CD4-positive, alpha-beta T cell treated with Interferon alpha-2 for 1 hour (primary cell): ENCODE measurements around the gene DTNA.
"Not testable (repeated sequence)": the region's sequence is repeated elsewhere in the genome, so short reads cannot be mapped to it uniquely, and the experiment has no call there.

Experiments
- DNase-seq, 2 donors: peaks; one replicate each; pipeline ENCODE4 v3.0.0-alpha.2; 2020 to 2022

DTNA gene

DNA sequence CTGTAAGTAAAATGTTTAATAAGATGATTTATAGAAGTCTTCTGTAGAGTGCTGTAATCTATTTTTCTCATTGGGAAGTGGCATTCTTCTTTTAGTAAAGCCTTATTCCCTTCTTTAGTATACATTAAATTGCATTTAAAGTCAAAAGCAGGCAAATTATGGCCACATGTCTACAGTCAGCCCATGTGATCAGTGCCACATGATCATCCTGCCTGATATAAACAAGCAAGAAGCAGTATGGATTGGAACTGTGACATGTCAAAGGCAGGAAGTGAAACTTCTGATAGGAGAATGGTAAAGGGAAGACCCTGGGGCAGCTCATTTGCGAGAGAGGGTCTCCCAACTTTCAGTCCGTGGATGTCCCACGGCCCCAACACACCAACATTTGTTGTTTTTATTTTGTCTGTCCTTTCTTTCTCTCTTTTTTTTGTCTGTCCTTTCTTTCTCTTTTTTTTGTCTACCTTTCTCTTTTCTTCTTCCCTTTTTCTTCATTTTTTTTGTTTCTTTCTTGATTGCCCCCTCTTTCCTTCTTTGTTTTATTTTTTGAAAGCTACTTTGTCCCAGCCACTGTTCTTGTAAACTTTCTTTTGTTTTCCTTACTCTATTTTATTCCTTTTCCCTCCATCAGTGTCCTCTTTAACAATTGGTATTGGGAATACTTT is 154.9 kb downstream of the DTNA start:
- no peak for DNase-seq

DNA sequence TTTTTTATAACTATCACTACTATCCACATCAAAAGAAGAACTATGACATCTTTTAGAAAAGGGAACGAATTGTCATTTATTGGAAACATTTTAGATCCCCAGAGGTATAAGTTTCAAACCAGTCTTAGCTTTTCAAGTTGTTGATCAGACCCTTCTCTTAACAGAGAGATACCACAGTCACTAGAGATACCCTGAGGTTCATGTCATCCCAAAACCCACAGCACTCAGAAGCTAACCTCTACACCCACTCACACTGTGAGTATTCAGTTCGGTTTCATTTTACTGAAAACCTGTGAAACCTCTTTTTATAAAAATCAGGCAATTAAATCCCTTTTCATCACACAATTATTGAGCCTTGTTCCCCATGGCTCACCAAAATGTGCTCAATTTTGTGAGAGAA is 156.2 kb downstream of the DTNA start:
- DNase-seq: no peak

DNA sequence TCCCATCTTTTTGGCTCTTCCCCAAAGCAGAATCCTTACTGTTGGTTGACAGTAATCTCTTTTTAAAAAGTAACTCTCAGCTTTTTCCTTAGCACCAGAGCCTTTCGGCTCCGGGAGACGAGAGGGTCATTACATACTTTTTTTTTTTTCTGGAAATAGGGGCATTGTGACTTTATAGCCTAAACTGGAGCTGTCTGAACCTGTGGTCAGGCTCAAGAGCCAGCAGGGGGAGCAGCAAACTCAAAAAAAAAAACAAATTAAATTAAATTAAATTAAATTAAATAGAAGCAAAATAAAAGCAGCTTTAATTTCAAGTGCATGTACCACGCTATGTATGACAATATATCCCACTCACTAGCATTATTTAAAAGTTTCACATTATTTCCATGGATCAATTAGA is 156.6 kb downstream of the DTNA start:
- DNase-seq: no peak

DNA sequence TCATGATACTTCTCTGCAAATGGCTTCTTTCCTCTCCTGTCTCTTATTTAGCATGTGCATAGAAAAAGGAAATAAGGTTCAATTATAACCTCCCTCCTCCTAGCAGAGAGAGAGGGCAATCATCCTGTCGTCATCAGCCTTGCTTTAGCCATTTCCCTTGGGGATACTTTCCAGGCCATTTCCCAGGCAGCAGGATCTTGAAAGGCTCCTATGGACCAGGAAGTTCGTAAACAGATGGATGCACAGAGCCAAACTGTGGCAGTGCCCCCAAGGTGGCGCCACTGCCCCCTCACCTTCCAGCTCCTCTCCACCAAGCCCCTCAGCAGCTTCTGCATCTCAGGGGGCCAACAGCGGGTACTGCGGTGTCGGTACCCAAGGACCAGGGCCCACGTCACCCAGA is 157.4 kb downstream of the DTNA start:
- no peak for DNase-seq

DNA sequence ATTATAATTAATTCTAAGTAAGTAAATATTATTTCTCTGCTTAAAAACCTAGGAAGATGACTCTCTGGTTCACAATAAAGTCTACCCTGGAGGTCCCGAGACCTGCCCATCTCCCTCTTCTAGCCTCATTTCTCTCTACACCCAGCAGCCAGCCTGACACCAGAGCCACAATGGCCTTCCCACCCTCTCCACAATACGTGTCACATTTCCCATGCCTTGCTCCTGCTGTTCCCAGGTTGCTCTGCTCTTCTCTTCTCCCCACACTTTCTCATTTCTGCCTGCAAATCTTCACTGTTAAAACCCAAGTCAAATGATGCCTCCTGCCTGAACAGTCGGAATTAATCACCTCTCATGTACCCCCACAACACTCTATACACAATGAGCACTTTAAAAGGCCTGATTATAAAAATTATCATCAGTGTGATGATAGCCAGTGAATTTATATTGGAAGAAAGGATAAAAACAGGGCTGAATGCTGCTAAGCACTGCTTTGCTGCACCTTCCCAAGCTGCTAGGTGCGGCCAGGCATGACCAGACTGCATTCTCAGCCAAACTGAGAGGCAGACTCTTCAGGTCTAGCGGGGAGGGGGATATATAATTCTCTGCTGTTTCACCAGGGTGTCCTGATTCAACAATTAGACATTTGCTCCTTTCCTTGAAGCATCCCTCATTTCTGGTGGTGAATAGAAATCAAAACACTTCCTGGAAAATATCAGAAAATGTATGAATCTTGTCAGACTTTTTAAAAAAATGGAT is 160.6 kb downstream of the DTNA start:
- DNase-seq: no peak

DNA sequence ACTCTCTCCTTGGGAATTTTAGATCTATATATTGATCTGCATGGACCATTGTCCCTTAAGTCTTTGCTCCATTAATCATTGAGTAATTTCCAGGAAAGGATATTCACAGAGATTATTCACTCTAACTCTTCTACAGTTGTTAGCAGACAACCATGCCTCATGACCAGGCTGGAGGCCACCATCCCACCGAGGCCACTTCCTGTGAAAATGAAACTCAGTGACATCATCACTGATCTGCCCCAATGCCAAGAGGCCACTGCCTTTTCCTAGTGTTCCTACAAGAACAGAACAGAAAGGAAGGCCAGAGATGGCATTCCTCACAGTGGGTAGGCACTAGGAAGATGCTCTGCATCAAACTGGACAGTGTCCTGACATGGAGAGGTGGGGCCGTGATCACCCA is 161.3 kb downstream of the DTNA start:
- no peak for DNase-seq

DNA sequence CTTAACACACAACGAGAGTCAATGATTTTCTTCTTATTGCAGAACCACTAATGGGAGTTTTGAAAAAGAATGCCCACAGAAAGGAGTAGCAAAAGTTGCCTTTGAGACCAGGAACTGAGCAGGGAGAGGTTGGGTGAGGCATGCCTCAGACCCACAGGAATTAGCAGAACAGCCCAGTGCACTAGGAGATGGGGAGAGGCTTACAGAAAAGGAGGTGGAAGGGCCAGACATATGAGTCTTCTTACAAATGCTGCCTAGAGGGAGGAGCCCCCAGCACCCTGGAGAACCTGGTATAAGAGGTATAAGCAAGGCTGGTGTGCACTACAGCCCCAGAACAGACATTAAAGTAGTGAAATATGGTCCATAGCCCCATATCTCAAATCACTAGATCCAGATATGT is 162.0 kb downstream of the DTNA start:
- DNase-seq: no peak

DNA sequence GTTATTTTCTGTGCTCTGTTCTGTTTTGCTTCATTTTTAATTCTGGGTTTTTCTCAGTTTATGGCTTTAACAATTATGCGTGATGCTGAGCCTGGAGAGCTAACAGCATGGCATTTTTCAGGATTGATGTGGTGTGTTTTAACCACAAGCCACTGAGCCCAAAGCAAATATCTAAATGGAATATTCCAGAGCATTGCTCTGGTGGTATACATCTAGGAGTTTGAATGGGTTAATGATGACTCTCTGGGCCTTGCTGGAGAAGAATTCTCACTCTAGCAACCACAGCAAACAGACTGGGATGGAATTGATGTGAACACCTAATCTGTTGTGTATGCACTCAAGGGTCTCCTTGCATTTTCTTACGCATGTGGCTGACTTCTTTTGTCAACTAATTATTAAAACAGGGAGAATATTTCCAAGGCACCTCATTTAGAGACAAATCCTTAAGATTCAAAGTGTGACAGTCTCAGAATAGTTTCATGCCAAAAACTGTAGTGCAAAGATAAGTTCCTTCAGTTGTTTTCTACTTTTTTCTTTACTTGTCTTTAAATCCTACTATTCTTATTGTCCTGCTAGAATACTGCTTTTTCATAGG is 164.0 kb downstream of the DTNA start:
- DNase-seq: no peak

DNA sequence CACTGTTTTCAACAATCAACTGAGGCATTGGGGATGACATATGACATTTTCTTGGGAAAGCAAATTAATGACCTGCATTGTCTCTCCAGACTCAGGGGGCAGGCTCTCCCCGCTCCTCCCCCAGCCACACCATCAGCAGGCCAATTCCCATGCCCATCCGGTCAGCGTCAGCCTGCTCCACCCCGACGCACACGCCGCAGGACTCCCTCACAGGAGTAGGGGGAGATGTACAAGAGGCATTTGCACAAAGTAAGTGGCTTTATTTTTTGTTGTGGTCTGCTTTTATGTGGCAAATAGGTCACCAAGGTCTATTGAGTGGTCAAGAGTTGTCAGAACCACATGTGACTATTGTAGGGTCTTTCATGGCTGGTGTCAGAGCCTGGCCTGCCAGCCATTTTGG is 165.1 kb downstream of the DTNA start:
- no peak for DNase-seq

DNA sequence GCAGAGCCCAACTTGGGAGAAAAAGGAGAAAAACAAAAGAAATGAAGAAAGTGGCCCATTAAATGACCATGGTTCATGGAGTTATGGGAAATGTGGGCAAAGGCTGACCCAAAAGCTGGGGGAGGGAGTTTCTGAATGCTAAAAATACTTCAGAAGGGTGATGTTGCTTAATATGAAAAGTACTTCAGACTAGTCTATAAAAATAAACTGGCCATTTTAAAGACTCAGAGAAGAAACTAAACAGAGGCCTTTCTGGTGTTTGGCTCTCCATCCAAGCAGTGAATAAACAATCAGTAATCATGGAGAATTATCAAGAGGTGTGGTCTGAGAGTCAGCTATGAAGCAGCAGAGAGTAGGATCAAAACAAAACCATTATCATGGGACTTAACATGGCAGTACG is 170.3 kb downstream of the DTNA start:
- DNase-seq: no peak

DNA sequence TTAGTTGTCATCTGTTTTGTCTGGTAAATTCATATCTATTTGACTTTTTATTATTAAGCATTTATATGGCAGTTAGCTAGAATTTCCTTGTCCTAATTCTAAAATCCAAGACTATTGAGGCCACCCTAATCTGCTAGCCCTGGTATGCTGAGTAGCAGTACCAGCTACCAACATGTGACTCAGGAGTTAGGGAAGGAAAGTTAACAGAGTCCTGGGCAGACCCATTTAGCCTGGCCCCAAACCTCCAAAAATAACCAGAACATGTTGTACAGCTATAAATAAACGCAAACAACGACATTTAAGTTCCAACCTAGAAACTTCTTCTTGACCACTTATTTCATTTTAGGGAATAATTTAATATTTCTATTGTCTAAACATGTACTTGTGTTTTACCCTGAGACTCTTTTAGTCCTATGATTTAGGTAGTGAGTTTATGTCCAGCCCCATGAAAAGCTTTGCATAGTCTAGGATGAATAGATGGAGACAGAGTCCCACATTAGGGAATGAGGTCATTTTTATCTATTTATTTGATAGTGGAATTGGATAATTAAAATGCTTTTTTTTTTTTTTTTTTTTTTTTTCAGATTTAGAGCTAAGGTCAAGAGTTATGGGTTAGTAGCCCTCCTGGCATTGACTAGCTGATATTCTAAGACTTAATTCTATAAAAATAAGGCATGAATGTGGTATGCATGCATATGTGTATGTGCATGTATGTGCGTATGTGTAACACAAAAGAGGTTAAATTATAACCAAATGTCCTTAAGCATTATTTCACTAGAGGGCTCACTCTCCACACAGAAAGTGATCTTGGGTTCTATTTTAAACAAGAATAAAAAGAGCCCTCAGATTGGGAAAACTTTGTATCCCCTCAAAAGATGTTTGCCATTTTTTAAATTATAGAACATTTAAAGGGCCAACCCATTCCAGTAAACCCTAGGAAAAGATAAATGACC is 171.1 kb downstream of the DTNA start:
- DNase-seq: no peak

DNA sequence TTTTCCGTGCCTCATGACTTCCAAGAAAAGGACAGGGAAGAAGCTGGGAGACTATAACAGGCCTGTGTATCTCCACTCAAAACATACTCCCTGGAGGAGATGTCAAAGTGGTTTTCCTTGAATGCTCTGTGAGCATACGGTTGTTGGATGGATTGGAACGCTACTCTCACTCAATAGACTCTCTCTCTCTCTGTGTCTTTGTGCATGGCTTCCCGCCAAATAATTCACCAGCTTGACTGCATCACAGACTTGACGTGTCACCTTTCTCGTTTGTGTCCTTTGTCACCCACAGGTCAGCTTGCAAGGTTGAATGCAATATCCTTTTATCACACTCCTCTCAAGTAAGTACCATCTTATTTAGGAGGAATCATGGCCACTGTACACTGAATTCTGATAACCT is 174.3 kb downstream of the DTNA start:
- DNase-seq: no peak

DNA sequence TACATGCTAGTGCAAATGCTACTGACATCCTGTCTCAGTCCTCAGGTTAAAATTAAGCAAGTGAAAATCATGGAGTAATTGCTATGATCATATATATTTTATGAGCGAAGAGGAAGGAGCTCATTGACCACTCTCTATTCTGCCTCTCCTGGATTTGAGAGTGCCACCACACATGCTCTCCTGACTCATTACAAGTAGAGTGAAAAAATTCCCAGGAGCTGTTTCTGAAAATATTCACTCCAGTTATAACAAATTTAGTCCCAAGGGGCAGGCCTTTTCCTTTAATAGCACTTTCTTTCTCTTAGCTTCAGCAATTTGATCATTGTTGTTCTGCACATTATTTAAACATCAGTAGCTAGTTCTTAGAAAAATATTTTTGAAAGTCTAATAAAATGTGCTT is 176.1 kb downstream of the DTNA start:
- no peak for DNase-seq

DNA sequence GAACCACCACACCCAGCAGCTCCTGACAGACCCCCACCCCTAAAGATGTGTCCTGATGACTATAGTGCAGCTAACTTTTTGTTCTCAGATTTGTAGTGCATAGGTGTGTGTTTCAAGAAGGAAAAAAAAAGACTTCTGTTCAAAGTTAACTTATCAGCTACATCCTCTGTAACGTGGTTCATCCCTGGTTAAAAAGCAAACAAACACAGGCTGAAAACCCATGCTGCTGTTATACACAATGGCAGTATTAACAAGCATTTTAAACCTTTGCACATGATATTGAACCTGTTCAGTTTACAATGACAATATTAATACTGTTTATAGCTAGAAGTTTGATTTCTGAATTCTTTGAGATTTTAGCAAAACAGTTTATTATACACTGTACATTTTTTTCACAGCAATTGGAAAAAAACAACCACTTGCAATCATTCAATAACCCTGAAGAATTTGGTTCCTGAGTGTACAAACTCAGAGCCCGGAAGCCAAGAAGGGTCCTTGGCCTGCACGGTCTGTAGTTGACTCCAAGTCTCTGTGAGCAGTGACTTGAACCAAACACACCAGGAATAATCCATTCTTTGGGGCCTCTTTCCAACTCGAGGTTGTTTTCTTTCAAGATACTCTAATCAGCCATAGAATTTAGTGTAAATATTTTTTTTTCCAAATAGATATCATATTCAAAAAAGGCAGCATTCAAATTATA is 177.9 kb downstream of the DTNA start:
- no peak for DNase-seq

DNA sequence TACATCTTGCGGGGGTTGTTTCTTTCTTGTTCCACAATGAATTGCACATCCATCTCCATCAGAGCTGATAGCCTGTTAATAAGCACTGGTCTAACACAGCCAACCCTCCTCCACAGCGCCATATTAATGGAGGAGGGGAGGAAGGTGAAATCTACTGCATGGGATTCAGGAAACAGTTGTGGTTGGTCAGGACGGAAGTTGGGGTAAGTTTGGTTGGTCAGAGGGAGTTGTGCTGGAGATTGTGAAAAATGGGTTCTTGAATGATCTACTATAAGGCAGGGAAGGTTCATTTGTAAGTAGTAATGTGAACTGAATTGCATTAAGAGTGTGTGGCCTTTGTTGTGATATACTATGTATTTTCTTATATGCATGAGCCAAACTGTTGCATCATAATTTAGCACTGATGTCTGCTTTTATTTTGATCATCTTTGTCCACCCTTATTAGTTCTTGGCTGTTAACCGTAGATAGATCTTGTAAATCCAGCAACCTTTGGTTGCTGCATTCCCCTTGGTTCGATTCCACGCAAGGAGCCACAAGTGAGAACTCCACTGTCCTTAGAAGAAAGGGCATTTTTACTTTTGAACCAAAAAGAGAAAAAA is 180.5 kb downstream of the DTNA start:
- no peak for DNase-seq

DNA sequence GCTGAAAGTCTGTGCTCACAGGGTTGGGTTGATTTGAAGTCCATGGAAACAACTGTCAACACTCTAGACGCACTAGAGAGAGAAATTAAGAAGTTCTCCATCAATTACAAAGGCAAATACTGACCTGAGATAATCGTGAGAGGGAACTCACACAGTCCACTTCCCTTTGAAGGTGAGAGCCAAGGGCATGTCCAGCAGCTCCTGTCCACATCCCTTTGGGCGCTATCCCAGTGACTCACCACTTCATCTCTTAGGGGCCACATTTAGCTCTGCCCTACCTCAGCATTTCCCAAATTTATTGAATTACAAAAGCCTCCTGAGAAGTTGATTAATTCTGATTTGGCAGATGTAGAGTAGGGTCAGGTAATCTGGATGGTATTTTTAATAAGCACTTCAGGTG is 182.3 kb downstream of the DTNA start:
- DNase-seq: no peak

DNA sequence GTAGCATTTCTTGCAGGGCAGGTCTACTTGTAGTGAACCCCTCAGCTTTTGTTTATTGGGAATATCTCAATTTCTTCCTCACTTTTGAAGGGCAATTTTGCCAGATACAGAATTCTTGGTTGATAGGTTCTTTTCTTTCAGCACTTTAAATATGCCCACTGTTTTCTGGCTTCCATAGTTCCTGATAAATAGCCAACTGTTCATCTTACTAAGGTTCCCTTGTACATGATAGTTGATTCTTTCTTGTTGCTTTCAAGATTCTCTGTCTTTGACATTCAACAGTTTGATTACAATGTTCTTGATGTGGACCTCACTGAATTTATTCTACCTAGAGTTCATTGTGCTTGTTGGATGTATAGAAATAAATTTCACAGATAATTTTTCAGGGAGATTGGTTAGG is 183.1 kb downstream of the DTNA start:
- no peak for DNase-seq

DNA sequence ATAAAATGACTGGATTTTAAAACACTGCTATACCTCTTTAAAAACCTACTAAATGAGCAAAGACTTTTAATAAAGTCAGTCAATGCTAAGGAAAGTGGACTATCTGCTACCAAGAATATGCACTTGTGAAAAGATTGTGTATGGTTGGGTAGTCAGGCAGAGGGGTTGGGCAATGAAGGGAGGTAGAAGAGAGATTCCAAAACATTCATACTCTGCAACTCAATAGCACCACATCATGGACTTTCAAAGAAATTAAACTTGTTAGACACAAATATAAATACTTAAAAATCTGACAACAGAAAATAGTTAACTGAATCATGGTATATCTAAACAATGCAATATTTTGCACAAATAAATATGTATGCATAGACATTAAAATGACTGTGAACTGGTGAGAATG is 191.2 kb downstream of the DTNA start:
- DNase-seq: no peak

DNA sequence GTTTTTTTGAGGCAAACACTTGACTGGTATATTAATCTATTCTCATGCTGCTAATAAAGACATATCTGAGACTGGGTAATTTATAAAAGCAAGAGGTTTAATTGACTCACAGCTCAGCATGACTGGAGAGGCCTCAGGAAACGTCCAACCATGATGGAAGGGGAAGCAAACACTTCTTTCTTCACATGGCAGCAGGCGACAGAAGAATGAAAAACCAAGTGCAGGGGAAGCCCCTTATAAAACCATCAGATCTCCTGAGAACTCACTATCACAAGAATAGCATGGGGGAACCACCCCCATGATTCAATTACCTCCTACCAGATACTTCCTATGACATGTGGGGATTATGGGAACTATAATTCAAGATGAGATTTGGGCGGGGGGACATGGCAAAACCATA is 194.9 kb downstream of the DTNA start:
- no peak for DNase-seq

DNA sequence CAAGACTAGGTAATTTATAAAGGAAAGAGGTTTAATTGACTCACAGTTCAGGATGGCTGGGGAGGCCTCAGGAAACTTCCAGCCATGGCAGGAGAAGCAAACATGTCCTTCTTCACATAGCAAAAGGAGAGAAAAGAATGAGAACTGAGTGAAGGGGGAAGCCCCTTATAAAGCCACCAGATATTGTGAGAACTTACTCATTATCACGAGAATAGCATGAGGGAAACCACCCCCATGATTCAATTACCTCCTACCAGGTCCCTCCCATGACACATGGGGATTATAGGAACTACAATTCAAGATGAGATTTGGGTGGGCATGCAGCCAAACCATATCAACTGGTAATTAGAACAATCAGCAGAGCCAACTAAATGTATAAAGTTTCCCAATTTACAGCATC is 196.9 kb downstream of the DTNA start:
- not testable (repeated sequence) for DNase-seq

DNA sequence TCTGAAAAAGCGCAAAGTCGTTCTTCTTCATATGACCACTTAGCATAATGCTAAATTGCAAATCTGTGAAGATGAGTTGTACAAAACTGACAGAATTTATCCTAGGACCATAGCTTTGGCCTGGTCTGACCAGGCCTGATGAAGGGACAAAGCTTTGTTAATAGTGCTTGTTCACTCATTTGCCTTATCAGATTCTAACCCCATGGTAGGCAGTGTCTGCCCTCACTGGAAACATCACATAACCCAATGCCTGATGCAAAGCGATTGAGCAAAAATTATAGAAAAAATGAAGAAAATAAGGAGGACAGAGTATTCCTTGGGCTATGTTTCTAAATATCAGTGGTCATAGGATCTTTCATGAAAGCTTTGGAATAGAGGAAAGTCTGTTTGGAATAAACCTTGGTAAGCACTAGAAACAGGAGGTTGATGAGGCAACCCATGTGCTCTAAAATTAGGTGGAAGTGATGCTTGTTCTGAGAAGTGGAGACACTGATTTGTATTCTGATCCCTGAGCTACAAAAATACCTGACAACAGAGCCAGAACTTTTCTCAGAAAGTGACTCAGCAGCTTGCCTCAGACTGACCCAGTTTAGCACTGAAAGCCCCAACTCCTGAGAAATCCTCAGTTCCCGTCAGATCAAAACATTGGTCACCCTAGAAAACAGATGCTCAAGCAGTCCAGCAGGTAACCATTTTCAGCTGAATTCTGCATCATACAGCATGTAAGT is 199.7 kb downstream of the DTNA start:
- DNase-seq: no peak

DNA sequence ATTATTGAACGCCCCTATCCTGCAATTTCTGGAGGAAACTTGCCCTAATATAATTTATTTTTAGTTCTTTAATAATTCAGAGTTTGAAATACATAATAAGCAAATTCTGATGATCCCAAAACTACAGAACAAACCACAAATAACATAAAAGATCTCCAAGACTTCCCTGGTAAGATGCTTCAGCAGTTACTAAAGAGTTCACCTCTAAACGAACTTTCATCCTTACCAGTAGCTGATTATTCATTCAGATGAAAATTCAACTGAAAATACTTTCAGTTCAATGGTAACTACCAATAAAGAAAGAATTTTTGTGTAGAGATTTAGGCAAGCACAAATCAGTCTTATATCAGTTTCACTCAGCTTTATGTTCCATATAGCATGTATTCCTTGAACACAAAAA is 201.0 kb downstream of the DTNA start:
- DNase-seq: no peak
